ENCODE measurements around the gene NCK2. TPM values are rescaled to one million over a fixed set of nuclear protein-coding genes. Genes with fewer than 3 reads are reported as not detected.
A peak's percentile ranks its signal among the peaks of the same experiment; 100 is the strongest.

NCK2 gene
- total and polyA plus RNA-seq, 9 of the 15 experiments (the other 6 are each of a cell fraction or from before 2014, with no cell fraction given), result 0.90 to 27.9 (median 15.9) TPM

DNA sequence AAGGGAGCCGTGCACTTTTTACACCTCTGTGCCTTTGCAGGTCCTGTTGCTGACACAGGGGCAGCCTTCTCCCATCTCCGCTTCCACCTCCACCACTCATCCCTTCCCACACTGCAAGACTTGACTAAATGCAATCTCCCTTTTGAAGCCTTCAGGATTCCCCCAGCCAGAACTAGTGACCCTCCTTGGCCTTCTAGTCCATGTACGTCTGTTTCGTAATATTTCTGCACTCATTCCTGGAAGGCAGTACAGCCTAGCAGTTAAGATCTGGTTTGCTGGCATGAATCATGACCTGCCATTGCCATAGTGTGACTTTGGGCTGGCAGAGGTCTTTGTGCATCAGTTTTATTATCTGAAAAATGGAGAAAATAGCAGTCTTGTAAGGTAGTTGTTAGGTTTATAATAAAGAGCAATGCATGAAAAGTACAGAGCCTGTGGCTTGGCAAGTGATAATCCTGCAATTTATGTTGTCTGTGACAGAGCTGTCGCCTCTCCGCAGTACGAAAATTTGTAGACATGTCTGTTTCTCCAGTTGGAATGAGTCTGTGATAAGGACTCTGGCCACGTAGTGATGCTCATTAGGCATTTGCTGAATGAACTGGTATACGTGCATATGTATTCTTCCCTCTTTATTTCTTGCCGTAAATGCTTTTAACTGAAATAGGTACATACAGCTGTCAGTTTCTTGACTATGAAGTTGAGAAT lies 36.7 kb downstream of the NCK2 start:
- Histone ChIP-seq H3K4me2 (ENCODE audit: insufficient read depth, low read length) (no peak overlapping the region), H3K9me1 (ENCODE audit: control insufficient read depth, insufficient read depth, low read length) (no peaks in the 10 kb centered on the region), H3K4me3 (no peak overlapping the region), H4K20me1 (replicated peaks; ENCODE audit: control insufficient read depth, insufficient read depth, low read length) (peaks cover 9% of the 10 kb centered on the region), H3K27ac (ENCODE audit: extremely low read depth, low read depth, low read length) (no peak overlapping the region), H3K27me3 (ENCODE audit: control insufficient read depth in 2 of 2, insufficient read depth in 2 of 2, low read length in 2 of 2) (no peaks in the 10 kb centered on the region), H3K9me3 (replicated peaks; ENCODE audit: control insufficient read depth, insufficient read depth, low read depth, low read length) (no peaks in the 10 kb centered on the region), H3K36me3 (ENCODE audit: control insufficient read depth, insufficient read depth, low read length) (no peaks in the 10 kb centered on the region), H3K4me1 (replicated peaks in 1 of 2; ENCODE audit: control insufficient read depth in 2 of 2, insufficient read depth in 2 of 2, low read length in 2 of 2) (peaks cover 4 to 5% of the 10 kb centered on the region in 2 experiments), H3K9ac (ENCODE audit: insufficient read depth in 1 of 2, low read depth in 2 of 2, low read length in 2 of 2) (no peak overlapping the region), H2AFZ (ENCODE audit: low read depth, low read length) (no peak overlapping the region), H3K79me2 (ENCODE audit: control insufficient read depth, insufficient read depth, low read length) (no peaks in the 10 kb centered on the region)
- no TSS peak for BruUV-seq (replicated peaks)
- 68% methylated on average over 10 of the region's 10 CpGs for WGBS (ENCODE audit: insufficient coverage, low coverage, missing lambda C conversion rate)
- intact Hi-C loops (cut with micrococcal nuclease), result no loop called here
- DNase-seq (ENCODE audit: extremely low read depth in 1 of 4, low spot score in 3 of 4) (no peak), FAIRE-seq (peak; percentile 51), ATAC-seq (no peak)
- in situ Hi-C loops (cut with MboI), result loop anchor here (10.0 kb wide), 1 partner anchor 437 kb away; no protein-coding TSS in a partner anchor
- POLR2A ChIA-PET, result interaction anchor here (0.7 to 0.9 kb wide), 2 partner anchors 35 to 453 kb away, joined by 3 read pairs; no protein-coding TSS in a partner anchor
- TF ChIP-seq PHB2 (IDR thresholded peaks at IDR 0.05; ENCODE audit: low read depth), result no peak
- TF ChIP-seq ASH1L (IDR thresholded peaks at IDR 0.05; ENCODE audit: borderline replicate concordance, low read depth, partially characterized antibody), result no peak
- TF ChIP-seq, protein P1, sequence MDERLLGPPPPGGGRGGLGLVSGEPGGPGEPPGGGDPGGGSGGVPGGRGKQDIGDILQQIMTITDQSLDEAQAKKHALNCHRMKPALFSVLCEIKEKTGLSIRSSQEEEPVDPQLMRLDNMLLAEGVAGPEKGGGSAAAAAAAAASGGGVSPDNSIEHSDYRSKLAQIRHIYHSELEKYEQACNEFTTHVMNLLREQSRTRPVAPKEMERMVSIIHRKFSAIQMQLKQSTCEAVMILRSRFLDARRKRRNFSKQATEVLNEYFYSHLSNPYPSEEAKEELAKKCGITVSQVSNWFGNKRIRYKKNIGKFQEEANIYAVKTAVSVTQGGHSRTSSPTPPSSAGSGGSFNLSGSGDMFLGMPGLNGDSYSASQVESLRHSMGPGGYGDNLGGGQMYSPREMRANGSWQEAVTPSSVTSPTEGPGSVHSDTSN (CRISPR knock-in tag; IDR thresholded peaks at IDR 0.05; ENCODE audit: low read depth), result no peak
- TF ChIP-seq, protein P1 (tag; conservative IDR thresholded peaks at IDR 0.05; ENCODE audit: low read depth), result peak; percentile 74
- peak; percentile 8 for TF ChIP-seq MEIS2 (IDR thresholded peaks at IDR 0.05; ENCODE audit: partially characterized antibody)
- peak; percentile 40 for TF ChIP-seq CEBPB (tag; IDR thresholded peaks at IDR 0.05)
- no peak for TF ChIP-seq CEBPG (CRISPR knock-in tag; IDR thresholded peaks at IDR 0.05)
- TF ChIP-seq CEBPG (tag; conservative IDR thresholded peaks at IDR 0.05 in 1 of 2, IDR thresholded peaks at IDR 0.05 in 1 of 2), result 0 out of 4 replicates have a peak, but pooled peaks of 1 of the 2 experiments have one; percentile 8
- CTCF ChIA-PET (ENCODE audit: low intra/inter-chr PET ratio), result no interaction called here

Data from K562 (cell line).